Progenitor cell of endocrine pancreas (in vitro differentiated cells): Measurements from ENCODE around the gene HECW1. TPM values are rescaled to one million over a fixed set of nuclear protein-coding genes. Genes with fewer than 3 reads are reported as not detected.

Experiments
- DNase-seq: peaks from one replicate; pipeline ENCODE4 v3.0.0; 2021; ENCODE audit warnings: low spot score; ENCODE audit not compliant: unreplicated experiment
- H3K27ac Mint-ChIP-seq: 2 replicates; pipeline ENCODE4 v1.8.0; 2021; ENCODE audit warnings: mild to moderate bottlenecking, moderate library complexity, mixed read lengths
- H3K27me3 Mint-ChIP-seq: 2 replicates; pipeline ENCODE4 v1.8.0; 2021; ENCODE audit warnings: mixed read lengths
- H3K36me3 Mint-ChIP-seq: 2 replicates; pipeline ENCODE4 v1.8.0; 2022; ENCODE audit warnings: mixed read lengths; ENCODE audit not compliant: insufficient read depth
- H3K4me1 Mint-ChIP-seq: 2 replicates; pipeline ENCODE4 v1.8.0; 2021; ENCODE audit warnings: low read depth, mixed read lengths
- H3K4me3 Mint-ChIP-seq: 2 replicates; pipeline ENCODE4 v1.8.0; 2021; ENCODE audit warnings: low read depth, mild to moderate bottlenecking, moderate library complexity, mixed read lengths
- H3K9me3 Mint-ChIP-seq: 2 replicates; pipeline ENCODE4 v1.8.0; 2021; ENCODE audit warnings: low read depth, mixed read lengths
- total RNA-seq: library from RNA; stranded (reverse); gene quantifications from 2 replicates; pipeline ENCODE4 v1.2.1, GENCODE V29; 2021
- TF ChIP-seq, protein P1 (sequence below): fragments of 200-600 bp; sonication (generic); IDR thresholded peaks from one replicate; pipeline ENCODE4 v1.5.0; 2021; ENCODE audit warnings: antibody characterized with exemption, mild to moderate bottlenecking; ENCODE audit not compliant: unreplicated experiment

HECW1 gene
- total RNA-seq, 1 donor from 2014 or later, result 0.50 TPM

DNA sequence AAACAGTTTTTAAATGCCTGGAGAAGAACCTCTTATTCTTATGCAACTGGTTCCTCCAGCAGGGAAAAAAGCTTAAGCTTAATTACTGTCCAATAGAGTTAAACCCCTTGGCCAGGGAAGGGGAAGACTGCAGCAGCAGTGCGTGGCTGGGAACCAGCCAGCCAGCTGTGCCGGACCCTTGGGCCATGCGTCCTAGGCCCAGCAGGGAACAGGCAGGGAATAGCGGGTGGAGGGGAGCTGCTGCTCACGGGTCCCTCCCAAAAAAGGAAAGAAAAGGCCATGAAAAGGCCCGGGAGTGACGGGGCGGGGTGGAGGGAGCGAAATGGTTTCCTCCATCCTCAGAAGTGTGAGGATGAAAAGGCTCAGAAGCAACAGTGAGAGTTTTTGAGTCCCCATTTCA, 35.2 kb upstream of the HECW1 start:
- H3K9me3 Mint-ChIP-seq, result no peaks in the 10 kb centered on the region
- no peaks in the 10 kb centered on the region for H3K36me3 Mint-ChIP-seq
- no peaks in the 10 kb centered on the region for H3K27me3 Mint-ChIP-seq
- peaks cover 4% of the 10 kb centered on the region for H3K4me1 Mint-ChIP-seq
- TF ChIP-seq, protein P1, sequence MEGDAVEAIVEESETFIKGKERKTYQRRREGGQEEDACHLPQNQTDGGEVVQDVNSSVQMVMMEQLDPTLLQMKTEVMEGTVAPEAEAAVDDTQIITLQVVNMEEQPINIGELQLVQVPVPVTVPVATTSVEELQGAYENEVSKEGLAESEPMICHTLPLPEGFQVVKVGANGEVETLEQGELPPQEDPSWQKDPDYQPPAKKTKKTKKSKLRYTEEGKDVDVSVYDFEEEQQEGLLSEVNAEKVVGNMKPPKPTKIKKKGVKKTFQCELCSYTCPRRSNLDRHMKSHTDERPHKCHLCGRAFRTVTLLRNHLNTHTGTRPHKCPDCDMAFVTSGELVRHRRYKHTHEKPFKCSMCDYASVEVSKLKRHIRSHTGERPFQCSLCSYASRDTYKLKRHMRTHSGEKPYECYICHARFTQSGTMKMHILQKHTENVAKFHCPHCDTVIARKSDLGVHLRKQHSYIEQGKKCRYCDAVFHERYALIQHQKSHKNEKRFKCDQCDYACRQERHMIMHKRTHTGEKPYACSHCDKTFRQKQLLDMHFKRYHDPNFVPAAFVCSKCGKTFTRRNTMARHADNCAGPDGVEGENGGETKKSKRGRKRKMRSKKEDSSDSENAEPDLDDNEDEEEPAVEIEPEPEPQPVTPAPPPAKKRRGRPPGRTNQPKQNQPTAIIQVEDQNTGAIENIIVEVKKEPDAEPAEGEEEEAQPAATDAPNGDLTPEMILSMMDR, result no peak
- DNase-seq, result no peak
- no peak overlapping the region for H3K27ac Mint-ChIP-seq
- no peak overlapping the region for H3K4me3 Mint-ChIP-seq

DNA sequence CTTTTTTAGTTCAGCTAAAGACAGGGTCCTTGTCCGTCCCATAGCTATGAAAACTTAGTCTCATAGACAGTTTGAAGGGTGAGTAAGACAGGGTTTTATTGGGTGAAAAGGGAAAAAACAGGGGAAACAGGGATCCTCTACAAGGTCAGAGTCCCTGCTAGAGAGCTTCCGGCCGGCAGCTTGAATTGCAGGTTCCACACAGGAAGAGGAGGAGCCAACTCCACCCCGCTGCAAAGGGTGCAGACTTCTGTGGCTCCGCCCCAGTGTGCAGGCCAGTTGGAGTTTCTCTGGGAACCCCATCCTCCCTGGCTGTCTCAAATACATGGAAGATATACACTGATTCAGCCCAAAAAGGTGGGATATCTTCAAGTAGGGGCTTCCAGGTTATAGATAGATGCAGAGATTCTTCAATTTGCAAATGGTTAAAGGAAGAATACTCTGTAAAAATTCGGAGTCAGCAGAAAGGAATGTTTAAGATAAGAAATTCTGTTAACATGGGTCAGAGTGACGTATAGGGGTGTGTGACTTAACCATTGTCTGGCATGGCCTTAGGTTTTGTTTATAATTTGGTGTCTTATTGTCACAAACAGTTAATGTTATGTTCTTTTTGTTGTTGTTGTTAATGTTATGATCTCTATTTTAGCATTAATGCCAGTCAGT, 34.6 kb upstream of the HECW1 start:
- H3K27ac Mint-ChIP-seq, result no peak overlapping the region
- H3K4me3 Mint-ChIP-seq, result no peak overlapping the region

DNA sequence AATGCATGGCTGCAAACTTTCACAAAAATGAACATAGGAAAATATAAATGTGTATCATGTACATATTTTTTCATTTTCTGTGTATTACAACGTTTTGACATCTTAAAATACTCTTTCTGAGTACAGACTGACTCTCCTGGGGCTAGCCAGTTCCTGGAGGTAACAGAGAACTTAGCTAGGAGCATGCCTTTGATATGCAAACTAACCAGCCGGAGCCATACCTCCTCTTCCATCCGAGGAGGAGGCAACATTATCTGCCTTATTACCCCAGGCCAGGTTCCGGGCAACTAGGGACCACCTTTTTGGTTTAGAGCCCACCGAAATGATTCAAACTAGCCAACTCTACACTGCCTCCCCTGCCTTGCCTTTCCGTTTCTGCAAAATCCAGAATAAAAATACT, 33.7 kb upstream of the HECW1 start:
- H3K4me3 Mint-ChIP-seq, result no peak overlapping the region
- TF ChIP-seq, protein P1, result no peak
- no peak for DNase-seq
- no peaks in the 10 kb centered on the region for H3K36me3 Mint-ChIP-seq
- no peaks in the 10 kb centered on the region for H3K27me3 Mint-ChIP-seq
- H3K9me3 Mint-ChIP-seq, result no peaks in the 10 kb centered on the region
- no peak overlapping the region for H3K27ac Mint-ChIP-seq
- H3K4me1 Mint-ChIP-seq, result no peaks in the 10 kb centered on the region

More for the DNA sequence above, 34.6 kb upstream of the HECW1 start:
- Mint-ChIP-seq H3K36me3 (no peaks in the 10 kb centered on the region), H3K4me1 (no peaks in the 10 kb centered on the region), H3K9me3 (no peaks in the 10 kb centered on the region), H3K27me3 (no peaks in the 10 kb centered on the region)
- no peak for DNase-seq
- TF ChIP-seq, protein P1, result no peak

DNA sequence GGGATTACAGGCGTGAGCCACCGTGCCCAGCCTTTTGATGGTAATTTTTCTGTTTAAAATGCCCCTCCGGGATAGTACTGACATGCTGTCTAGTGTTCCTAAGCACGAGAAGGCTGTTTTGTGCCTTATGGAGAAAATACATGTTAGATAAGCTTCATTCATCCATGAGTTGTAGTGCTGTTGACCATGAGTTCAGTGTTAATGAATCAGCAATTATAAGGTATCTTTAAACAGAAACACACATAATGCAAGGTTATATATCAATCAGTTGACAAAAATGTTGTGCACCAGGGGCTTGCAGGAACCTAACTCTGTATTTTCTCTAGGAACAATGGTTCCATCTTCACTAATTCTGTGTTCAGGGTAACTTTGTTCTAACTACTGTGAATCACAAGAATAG, 30.8 kb upstream of the HECW1 start:
- no peak for DNase-seq
- Mint-ChIP-seq H3K27ac (no peak overlapping the region), H3K27me3 (no peaks in the 10 kb centered on the region), H3K4me1 (no peaks in the 10 kb centered on the region), H3K36me3 (no peaks in the 10 kb centered on the region), H3K9me3 (no peaks in the 10 kb centered on the region), H3K4me3 (no peak overlapping the region)
- TF ChIP-seq, protein P1, result no peak

DNA sequence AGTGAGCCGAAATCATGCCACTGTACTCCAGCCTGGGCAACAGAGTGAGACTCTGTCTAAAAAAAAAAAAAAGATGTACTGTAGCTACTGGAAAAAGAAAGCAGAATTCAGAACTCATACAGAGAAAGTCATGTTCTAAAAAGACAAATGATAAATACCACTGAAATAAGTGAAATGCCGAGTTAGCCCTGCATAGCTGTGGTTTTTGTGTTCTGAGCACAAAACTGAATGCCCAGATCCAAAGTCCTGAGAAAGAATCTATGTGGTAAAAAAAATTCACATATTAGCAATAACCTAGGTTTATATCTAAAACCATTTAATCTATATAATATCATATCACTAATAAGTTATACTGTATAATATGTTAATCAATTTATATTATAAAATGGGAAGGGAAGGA, 29.3 kb upstream of the HECW1 start:
- no peak overlapping the region for H3K27ac Mint-ChIP-seq
- no peaks in the 10 kb centered on the region for H3K4me1 Mint-ChIP-seq
- H3K9me3 Mint-ChIP-seq, result no peaks in the 10 kb centered on the region
- no peak for DNase-seq
- H3K4me3 Mint-ChIP-seq, result no peak overlapping the region
- H3K36me3 Mint-ChIP-seq, result no peaks in the 10 kb centered on the region
- no peaks in the 10 kb centered on the region for H3K27me3 Mint-ChIP-seq
- TF ChIP-seq, protein P1, result no peak
